HG03139 (cell line): ENCODE measurements around the gene PRSS12.
"Not testable (repeated sequence)": the region's sequence is repeated elsewhere in the genome, so short reads cannot be mapped to it uniquely, and the experiment has no call there.

Experiments
- ATAC-seq: cut with Tn5 transposase; IDR thresholded peaks from one replicate; pipeline ENCODE4 v1.9.1; 2021; ENCODE audit not compliant: unreplicated experiment

PRSS12 gene

GRCh38 chr4:118280501-118281218 is 72.1 kb downstream of the PRSS12 start:
- ATAC-seq = peak; percentile 23

- no peak for ATAC-seq
Observed at GRCh38 chr4:118279920-118280432, 72.8 kb downstream of the PRSS12 start.

- no peak for ATAC-seq
Observed at GRCh38 chr4:118279328-118279727, 73.5 kb downstream of the PRSS12 start.

- ATAC-seq = peak; percentile 86
Observed at GRCh38 chr4:118278473-118279274, 74.1 kb downstream of the PRSS12 start.

- no peak for ATAC-seq
Observed at GRCh38 chr4:118277243-118277642, 75.6 kb downstream of the PRSS12 start.

GRCh38 chr4:118276580-118276979 is 76.2 kb downstream of the PRSS12 start:
- ATAC-seq = no peak

- no peak for ATAC-seq
Observed at GRCh38 chr4:118273642-118274041, 79.2 kb downstream of the PRSS12 start.

- ATAC-seq = no peak
Observed at GRCh38 chr4:118271788-118272187, 81.0 kb downstream of the PRSS12 start.

GRCh38 chr4:118270492-118270891 is 82.3 kb downstream of the PRSS12 start:
- ATAC-seq = peak; percentile 44

GRCh38 chr4:118268780-118269179 is 84.0 kb downstream of the PRSS12 start:
- ATAC-seq = no peak

GRCh38 chr4:118266145-118266496 is 86.7 kb downstream of the PRSS12 start:
- not testable (repeated sequence) for ATAC-seq

- ATAC-seq = no peak
Observed at GRCh38 chr4:118265312-118266144, 87.3 kb downstream of the PRSS12 start.

- ATAC-seq = no peak
Observed at GRCh38 chr4:118264096-118264495, 88.7 kb downstream of the PRSS12 start.

GRCh38 chr4:118260309-118260708 is 92.5 kb downstream of the PRSS12 start:
- ATAC-seq = no peak

GRCh38 chr4:118259111-118259510 is 93.7 kb downstream of the PRSS12 start:
- ATAC-seq = no peak

GRCh38 chr4:118254368-118254767 is 98.4 kb downstream of the PRSS12 start:
- ATAC-seq = no peak

- no peak for ATAC-seq
Observed at GRCh38 chr4:118249890-118250289, 102.9 kb downstream of the PRSS12 start.

- ATAC-seq = no peak
Observed at GRCh38 chr4:118237531-118237930, 115.3 kb downstream of the PRSS12 start.

- no peak for ATAC-seq
Observed at GRCh38 chr4:118235566-118236120, 117.2 kb downstream of the PRSS12 start.
